H1 (cell line): ENCODE data around the gene MBLAC1.

Source experiments
- CEBPB ChIP-seq: IDR thresholded peaks from 2 replicates; pipeline ENCODE4 v1.6.1; 2012; ENCODE audit warnings: low read depth, low read length
- CHD2 ChIP-seq: IDR thresholded peaks from 2 replicates; pipeline ENCODE4 v1.6.1; 2012; ENCODE audit warnings: low read length, improper control_type of control experiment
- EP300 ChIP-seq, 2 experiments: IDR thresholded peaks; 1 replicate in 1 of 2; 2 replicates in 1 of 2; pipeline ENCODE4 v1.6.1; 2011 to 2012; ENCODE audit warnings: low read depth in 2 of 2, low read length in 2 of 2, mild to moderate bottlenecking in 2 of 2, borderline replicate concordance in 1 of 2, inconsistent platforms in 1 of 2, moderate library complexity in 1 of 2
- KDM5A ChIP-seq: fragments of 200-600 bp; IDR thresholded peaks from 2 replicates; pipeline ENCODE4 v1.7.1; 2012; ENCODE audit warnings: mild to moderate bottlenecking, low read length, inconsistent platforms, mixed read lengths
- POLR2AphosphoS5 ChIP-seq: IDR thresholded peaks from 2 replicates; pipeline ENCODE4 v1.6.1; 2011; ENCODE audit warnings: low read depth, low read length
- RBBP5 ChIP-seq: IDR thresholded peaks from 2 replicates; pipeline ENCODE4 v1.7.1; 2012; ENCODE audit warnings: low read depth, mild to moderate bottlenecking, inconsistent platforms, low read length, moderate library complexity, borderline replicate concordance
- SIN3A ChIP-seq, 2 experiments: IDR thresholded peaks in 1 of 2; conservative IDR thresholded peaks in 1 of 2; 2 replicates each; pipeline ENCODE4 v1.6.1; 2011 to 2012; ENCODE audit warnings: low read length in 2 of 2, improper control_type of control experiment in 1 of 2, low read depth in 1 of 2, mild to moderate bottlenecking in 1 of 2
- SIRT6 ChIP-seq: IDR thresholded peaks from one replicate; pipeline ENCODE4 v1.7.1; 2012; ENCODE audit warnings: low read length, inconsistent platforms
- TAF1 ChIP-seq: IDR thresholded peaks from 2 replicates; pipeline ENCODE4 v1.6.1; 2011; ENCODE audit warnings: mild to moderate bottlenecking, low read depth, low read length
- TF ChIP-seq, protein P1 (sequence below), 3 experiments: IDR thresholded peaks; 1 replicate in 2 of 3; 2 replicates in 1 of 3; pipeline versions ENCODE4 v1.5.1 to v1.6.1; 2011; ENCODE audit warnings: low read length in 3 of 3, mild to moderate bottlenecking in 3 of 3, inconsistent platforms in 2 of 3, low read depth in 1 of 3, moderate library complexity in 1 of 3; ENCODE audit not compliant: insufficient read depth in 1 of 3; ENCODE audit errors: control extremely low read depth in 1 of 3
- TF ChIP-seq, protein P2 (sequence below): IDR thresholded peaks from 2 replicates; pipeline ENCODE4 v1.6.1; 2012; ENCODE audit warnings: low read length, inconsistent platforms

DNA sequence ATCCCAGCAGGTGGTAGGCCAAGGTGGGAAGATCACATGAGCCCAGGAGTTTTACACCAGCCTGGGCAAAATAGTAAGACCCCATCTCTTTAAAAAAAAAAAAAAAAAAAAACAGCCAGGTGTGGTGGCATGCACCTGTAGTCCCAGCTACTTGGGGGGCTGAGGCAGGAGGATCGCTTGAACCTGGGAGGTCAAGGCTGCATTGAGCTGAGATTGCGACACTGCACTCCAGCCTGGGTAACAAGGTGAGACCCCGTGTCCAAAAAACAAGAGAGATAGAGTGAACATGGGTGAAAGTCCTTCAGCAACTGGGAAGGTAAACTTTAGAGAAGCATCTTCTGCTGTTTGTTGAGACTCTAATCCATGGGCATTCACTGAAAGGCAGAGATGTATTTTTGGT is 15.7 kb downstream of the MBLAC1 start:
- TF ChIP-seq TAF1 (no peak), POLR2AphosphoS5 (no peak), SIN3A (conservative IDR thresholded peaks at IDR 0.05 in 1 of 2, IDR thresholded peaks at IDR 0.05 in 1 of 2; ENCODE audit: low read depth in 1 of 2, low read length in 2 of 2) (no peak), SIRT6 (no peak), RBBP5 (no peak), CEBPB (no peak), CHD2 (no peak), EP300 (IDR thresholded peaks at IDR 0.05; ENCODE audit: borderline replicate concordance in 1 of 2, low read depth in 2 of 2, low read length in 2 of 2) (no peak), KDM5A (no peak)
- TF ChIP-seq, protein P1, sequence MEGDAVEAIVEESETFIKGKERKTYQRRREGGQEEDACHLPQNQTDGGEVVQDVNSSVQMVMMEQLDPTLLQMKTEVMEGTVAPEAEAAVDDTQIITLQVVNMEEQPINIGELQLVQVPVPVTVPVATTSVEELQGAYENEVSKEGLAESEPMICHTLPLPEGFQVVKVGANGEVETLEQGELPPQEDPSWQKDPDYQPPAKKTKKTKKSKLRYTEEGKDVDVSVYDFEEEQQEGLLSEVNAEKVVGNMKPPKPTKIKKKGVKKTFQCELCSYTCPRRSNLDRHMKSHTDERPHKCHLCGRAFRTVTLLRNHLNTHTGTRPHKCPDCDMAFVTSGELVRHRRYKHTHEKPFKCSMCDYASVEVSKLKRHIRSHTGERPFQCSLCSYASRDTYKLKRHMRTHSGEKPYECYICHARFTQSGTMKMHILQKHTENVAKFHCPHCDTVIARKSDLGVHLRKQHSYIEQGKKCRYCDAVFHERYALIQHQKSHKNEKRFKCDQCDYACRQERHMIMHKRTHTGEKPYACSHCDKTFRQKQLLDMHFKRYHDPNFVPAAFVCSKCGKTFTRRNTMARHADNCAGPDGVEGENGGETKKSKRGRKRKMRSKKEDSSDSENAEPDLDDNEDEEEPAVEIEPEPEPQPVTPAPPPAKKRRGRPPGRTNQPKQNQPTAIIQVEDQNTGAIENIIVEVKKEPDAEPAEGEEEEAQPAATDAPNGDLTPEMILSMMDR (IDR thresholded peaks at IDR 0.05; ENCODE audit: control extremely low read depth in 1 of 3, insufficient read depth in 1 of 3, low read depth in 1 of 3, low read length in 3 of 3) = no peak
- TF ChIP-seq, protein P2, sequence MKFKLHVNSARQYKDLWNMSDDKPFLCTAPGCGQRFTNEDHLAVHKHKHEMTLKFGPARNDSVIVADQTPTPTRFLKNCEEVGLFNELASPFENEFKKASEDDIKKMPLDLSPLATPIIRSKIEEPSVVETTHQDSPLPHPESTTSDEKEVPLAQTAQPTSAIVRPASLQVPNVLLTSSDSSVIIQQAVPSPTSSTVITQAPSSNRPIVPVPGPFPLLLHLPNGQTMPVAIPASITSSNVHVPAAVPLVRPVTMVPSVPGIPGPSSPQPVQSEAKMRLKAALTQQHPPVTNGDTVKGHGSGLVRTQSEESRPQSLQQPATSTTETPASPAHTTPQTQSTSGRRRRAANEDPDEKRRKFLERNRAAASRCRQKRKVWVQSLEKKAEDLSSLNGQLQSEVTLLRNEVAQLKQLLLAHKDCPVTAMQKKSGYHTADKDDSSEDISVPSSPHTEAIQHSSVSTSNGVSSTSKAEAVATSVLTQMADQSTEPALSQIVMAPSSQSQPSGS = no peak
